Measurements from ENCODE around the gene C7.
"Not testable (repeated sequence)": the region's sequence is repeated elsewhere in the genome, so short reads cannot be mapped to it uniquely, and the experiment has no call there.

C7 gene

GRCh38 chr5:40909264-40909663 is at the start of gene C7:
TSS of gene C7 (plus strand) at chr5:40909497. CDS start at chr5:40909611, 114 bp downstream.
- no peak for TF ChIP-seq CTCF (IDR thresholded peaks at IDR 0.05; ENCODE audit: control insufficient read depth, insufficient read depth, low read depth, low read length, missing control alignments)
- no peak within 1 kb of the TSS for H3K4me3 ChIP-seq (ENCODE audit: control insufficient read depth, low read depth, low read length)
- no peak for DNase-seq (ENCODE audit: low read depth)

- H3K4me3 ChIP-seq (ENCODE audit: control insufficient read depth, low read depth, low read length) = no peak overlapping the region
- no peak for TF ChIP-seq CTCF (IDR thresholded peaks at IDR 0.05; ENCODE audit: control insufficient read depth, insufficient read depth, low read depth, low read length, missing control alignments)
- DNase-seq (ENCODE audit: low read depth) = no peak
These were observed 48.6 kb upstream of the C7 start for GRCh38 chr5:40860711-40861110.

- not testable (repeated sequence) for DNase-seq (ENCODE audit: low read depth); H3K4me3 ChIP-seq (ENCODE audit: control insufficient read depth, low read depth, low read length)
These were observed 44.3 kb upstream of the C7 start for GRCh38 chr5:40865004-40865403.

- DNase-seq (ENCODE audit: low read depth) = no peak
- TF ChIP-seq CTCF (IDR thresholded peaks at IDR 0.05; ENCODE audit: control insufficient read depth, insufficient read depth, low read depth, low read length, missing control alignments) = no peak
- no peak overlapping the region for H3K4me3 ChIP-seq (ENCODE audit: control insufficient read depth, low read depth, low read length)
These were observed 42.5 kb upstream of the C7 start for GRCh38 chr5:40866844-40867243.

- H3K4me3 ChIP-seq (ENCODE audit: control insufficient read depth, low read depth, low read length) = no peak overlapping the region
- no peak for TF ChIP-seq CTCF (IDR thresholded peaks at IDR 0.05; ENCODE audit: control insufficient read depth, insufficient read depth, low read depth, low read length, missing control alignments)
- no peak for DNase-seq (ENCODE audit: low read depth)
These were observed 39.9 kb upstream of the C7 start for GRCh38 chr5:40869384-40869783.

- TF ChIP-seq CTCF (IDR thresholded peaks at IDR 0.05; ENCODE audit: control insufficient read depth, insufficient read depth, low read depth, low read length, missing control alignments) = no peak
- no peak overlapping the region for H3K4me3 ChIP-seq (ENCODE audit: control insufficient read depth, low read depth, low read length)
- no peak for DNase-seq (ENCODE audit: low read depth)
These were observed 38.1 kb upstream of the C7 start for GRCh38 chr5:40871177-40871576.

GRCh38 chr5:40872253-40872652 is 37.0 kb upstream of the C7 start:
- not testable (repeated sequence) for H3K4me3 ChIP-seq (ENCODE audit: control insufficient read depth, low read depth, low read length); DNase-seq (ENCODE audit: low read depth)

- H3K4me3 ChIP-seq (ENCODE audit: control insufficient read depth, low read depth, low read length) = no peak overlapping the region
- no peak for TF ChIP-seq CTCF (IDR thresholded peaks at IDR 0.05; ENCODE audit: control insufficient read depth, insufficient read depth, low read depth, low read length, missing control alignments)
- DNase-seq (ENCODE audit: low read depth) = no peak
These were observed 35.9 kb upstream of the C7 start for GRCh38 chr5:40873286-40873880.
